HG02571 (cell line): ENCODE measurements around the gene SLIT1.

Experiments used
- ATAC-seq: cut with Tn5 transposase; IDR thresholded peaks from one replicate; pipeline ENCODE4 v1.9.1; 2021; ENCODE audit warnings: mild to moderate bottlenecking, moderate library complexity; ENCODE audit not compliant: unreplicated experiment

SLIT1 gene

DNA sequence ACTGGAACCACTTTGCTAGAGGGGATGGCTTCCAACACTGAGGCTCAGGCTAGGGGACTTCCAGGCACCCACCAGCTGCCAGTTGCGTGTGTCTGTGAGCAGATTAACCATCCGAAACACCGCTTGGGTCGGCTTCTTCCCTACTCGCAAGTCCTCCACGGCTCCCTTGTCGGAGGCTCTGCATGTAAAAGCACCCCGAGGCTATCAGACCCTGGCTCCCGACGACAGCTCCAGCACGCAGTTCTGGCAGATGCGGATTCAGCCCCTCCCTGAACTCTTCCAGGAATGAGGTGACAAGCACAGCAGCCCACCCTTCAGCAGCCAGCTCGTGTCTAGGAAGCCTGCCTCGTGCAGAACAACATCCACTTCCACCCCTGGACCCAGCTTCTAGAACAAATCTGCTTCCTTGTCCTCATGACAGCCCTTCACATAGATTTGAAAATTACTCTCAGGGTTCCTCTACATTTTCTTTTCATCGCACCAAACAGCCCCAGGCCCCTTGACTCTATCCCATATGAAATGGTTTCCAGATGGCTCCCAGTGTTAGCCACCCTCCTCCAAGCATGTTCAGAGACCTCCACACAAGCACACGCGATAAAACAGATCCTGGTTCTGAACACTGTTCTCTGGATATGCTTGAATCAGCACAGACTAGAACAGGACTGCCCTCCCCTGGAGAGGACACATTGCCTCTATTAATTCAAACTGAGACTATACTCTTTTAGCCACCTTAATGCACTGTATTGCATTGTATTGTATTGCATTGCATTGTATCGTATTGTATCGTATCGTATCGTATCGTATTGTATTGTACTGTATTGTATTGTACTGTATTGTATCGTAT lies 44.6 kb downstream of the SLIT1 start:
- ATAC-seq: no peak

DNA sequence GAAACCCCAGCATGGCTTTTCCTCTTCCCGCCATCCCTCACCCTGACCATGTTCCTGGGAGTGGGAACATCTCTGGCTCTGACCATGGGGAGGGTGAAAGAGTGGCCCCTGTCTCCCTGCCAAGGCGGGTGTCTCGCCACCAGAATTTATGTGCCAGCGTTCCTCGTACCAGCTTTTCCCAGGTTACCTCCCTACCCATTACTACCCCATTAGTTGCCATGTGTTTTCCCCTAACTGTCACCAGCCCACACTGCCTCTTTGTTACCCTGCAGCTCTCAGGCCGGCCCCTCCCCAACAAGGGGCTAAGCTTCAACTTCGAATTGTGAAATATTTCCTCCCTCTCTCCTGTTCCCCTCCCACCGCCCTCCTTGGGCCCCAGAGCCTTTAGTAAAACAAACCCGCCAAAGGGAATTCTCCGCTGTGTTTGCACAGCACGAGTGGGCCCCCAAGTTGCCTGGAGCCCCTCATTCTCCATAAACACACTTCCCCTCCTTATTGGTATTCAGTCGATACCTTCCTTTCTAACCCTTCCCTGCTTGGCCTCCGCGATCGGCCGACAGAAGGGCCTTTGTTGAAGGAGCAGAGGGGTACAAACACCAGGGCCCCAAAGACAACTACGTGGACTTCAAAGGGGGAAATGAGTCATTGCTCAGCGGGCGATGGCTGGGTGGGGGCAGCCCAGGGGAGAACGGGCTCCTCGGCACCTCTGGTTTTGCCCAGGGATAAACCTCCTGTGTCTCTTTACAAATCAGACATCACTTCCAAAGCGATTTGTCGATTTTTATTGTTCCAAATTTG lies 45.5 kb downstream of the SLIT1 start:
- ATAC-seq: no peak

DNA sequence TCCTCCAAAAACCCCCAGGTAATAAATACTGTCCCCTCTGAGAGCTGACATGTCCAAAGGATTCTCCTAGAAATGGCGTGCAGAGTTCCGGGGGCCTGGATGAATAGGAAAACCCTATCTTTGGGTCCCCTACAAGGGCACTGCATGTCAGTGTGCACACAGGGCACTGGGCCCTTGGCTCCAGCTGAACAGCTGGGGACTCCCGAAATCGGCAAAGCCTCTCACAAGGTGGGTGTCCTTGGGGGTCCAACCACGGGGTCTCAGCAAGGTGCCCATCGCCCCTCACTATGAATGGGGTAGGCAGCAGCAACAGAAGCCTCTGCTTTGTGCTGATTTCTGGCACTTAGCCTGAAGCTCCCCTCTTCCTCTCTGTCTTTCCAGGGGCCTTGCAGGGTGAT lies 46.1 kb downstream of the SLIT1 start:
- ATAC-seq: no peak

DNA sequence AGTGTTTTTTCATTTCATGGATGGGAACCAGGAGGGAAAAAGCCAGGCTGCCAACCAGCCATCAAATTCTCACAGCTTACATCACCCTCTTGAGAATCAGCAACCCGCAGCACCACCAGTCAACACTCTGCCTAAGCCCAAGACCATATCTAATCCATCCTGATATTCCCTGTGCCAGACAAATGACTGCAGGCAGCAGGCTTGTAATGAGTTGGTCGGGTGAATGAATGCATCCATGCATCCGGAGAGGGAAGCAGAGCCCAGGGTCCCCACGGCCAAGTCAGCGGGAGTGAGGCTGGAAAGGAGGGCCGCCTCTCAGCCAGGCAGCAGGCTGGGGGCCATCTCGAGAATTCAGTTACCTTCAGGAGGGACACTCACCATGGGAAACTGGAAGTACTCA lies 46.9 kb downstream of the SLIT1 start:
- no peak for ATAC-seq

- no peak for ATAC-seq
Observed at GRCh38 chr10:97138174-97138573, 47.6 kb downstream of the SLIT1 start.

- ATAC-seq: no peak
Observed at GRCh38 chr10:97136756-97137155, 49.0 kb downstream of the SLIT1 start.

GRCh38 chr10:97135464-97135863 lies 50.3 kb downstream of the SLIT1 start:
- no peak for ATAC-seq

- no peak for ATAC-seq
Observed at GRCh38 chr10:97134983-97135382, 50.8 kb downstream of the SLIT1 start.

DNA sequence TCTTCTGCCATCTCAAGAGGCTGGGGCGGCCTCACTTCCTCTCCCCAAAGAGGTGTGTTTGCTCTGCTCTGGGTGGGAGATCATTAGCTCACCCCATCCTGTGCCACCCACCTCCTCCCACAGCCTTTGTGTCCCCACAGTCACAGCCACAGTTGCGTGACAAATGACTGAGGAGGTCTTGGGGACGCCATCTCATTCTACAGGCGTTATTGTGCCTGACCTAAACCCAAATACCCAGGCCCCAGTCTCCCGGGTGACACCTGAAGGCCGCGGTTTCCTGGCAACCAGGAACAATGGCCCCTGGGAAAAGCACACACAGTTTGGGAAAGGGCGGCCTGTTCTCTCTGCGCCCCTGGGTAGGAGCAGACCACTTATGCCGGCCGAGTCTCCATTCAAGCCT lies 51.6 kb downstream of the SLIT1 start:
- no peak for ATAC-seq

- ATAC-seq: no peak
Observed at GRCh38 chr10:97132273-97132672, 53.5 kb downstream of the SLIT1 start.

DNA sequence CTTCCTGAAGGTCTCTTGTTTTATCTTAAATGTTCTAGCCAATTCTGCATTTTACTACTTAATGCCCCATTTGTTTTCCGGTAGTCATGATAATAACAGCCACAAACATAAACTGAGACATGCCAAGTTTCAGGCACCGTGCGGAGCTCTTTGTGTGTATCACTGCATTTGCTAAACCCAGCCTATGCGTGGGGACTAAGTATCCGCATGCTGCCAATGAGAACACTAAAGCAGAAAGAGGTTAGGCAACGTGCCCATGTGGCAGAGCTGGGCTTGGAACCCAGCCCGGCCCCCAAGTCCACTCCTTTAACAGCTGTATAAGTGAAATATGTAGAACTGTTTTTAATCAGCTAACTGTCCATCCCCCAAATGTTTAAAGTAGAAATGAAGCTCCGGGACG lies 54.1 kb downstream of the SLIT1 start:
- no peak for ATAC-seq

- ATAC-seq: no peak
Observed at GRCh38 chr10:97131181-97131628, 54.6 kb downstream of the SLIT1 start.

DNA sequence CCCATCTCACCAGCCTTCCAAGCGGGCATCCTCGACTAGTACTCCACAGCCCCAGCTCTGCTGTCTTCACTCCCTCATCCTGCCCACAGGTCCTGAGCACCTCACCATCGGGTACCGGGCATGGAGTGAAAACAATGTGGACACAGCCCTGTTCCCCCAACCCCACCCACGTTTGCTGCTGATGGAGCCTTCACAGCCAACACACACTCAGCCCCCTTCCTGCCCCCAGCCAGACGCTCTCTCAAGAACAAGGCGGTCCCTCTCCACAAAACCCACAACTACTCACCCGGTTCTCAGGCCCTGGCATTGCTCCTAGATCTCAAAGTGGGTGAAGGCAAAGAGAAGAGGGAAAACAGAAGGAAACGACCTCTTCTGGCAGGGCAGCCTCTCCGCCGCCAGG lies 56.1 kb downstream of the SLIT1 start:
- ATAC-seq: no peak

DNA sequence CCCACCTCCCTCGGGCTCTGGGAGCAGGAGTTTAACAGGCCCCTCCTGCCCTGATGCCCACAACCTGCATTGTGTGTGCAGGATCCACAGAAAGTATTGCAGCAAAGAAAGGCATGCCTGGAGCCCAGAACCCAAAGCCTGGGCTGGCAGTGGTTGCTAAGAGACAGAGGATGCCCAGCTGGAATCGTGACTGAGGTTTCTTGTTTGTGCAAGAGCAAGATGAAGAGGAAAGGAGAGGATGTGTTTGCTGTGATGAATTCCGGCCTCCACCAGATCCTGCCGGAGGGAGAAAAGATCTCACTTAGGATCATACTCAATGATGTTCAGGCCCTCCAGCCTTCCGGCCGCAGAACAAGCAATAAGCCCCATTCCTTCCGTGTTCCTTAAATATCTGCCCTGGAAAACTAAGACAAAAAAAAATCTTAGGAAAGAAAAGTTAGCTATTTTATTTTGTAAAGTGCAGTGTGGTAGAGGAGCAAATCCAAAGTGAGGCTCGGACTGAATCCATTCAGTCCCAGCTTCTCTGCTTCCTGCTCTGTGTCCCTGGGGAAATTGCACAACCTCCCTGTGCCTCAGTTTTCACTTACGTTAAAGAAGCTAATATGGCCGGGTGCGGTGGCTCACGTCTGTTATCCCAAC lies 57.1 kb downstream of the SLIT1 start:
- no peak for ATAC-seq

DNA sequence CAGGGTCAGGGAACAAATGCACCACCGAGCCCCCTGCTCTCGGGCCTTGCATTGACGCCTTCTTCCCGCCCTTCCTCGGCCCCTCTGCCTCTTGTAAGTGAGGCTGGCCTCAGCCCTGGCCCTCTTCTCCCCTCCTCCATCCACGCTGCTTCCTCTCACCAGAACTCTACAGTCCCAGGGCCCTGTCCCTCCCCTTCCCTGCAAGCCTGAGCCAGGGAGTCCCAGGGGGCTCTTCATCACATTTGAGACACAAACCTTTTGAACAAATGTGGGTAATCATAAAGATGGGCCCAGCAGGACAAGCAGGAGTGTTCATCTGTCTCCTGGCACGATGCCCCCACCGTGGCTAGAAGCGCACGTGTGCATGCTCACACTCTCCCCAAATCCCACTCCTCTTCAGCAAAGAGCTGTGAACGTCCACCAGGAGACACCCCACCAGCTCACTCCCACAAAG lies 57.7 kb downstream of the SLIT1 start:
- ATAC-seq: no peak

GRCh38 chr10:97127509-97127908 lies 58.2 kb downstream of the SLIT1 start:
- no peak for ATAC-seq

DNA sequence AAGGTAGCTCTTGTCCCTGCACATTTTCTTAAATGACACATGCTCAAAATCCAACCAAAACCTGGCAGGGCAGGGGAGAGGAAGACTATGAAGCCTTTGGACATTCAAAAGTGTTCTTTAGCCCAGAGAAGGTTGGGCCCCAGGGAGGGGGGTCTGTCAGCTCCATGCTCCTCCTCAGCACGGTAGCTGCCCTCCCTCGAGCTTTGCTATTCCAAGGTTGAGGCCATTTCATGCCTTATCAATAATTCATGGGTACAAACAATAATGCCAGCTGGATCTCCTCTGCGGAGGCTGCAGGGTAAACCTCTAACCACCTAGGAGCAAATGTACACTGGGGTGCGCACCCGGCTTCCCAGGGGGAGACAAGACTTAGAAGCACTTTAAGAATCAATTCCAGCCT lies 61.5 kb downstream of the SLIT1 start:
- ATAC-seq: no peak

DNA sequence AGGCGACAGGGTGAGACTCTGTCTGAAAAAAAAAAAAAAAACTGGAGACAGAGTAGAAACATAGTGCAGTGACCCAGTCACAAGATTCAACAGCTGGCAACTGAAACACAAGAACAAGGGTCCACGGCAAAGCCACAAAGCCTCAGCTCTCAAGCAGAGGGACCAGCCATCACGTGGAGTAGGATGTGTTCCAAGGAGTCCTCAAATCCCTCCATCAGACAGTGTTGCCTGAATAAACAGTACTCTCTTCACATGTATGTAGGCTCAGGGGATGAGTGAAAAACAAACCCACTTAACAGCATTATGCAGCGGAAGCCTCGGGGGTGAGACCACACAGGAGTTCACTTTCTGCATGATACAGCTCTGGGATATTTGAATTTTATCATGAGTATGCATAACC lies 62.0 kb downstream of the SLIT1 start:
- no peak for ATAC-seq

- ATAC-seq: no peak
Observed at GRCh38 chr10:97121041-97121440, 64.7 kb downstream of the SLIT1 start.

- no peak for ATAC-seq
Observed at GRCh38 chr10:97120370-97120769, 65.4 kb downstream of the SLIT1 start.

DNA sequence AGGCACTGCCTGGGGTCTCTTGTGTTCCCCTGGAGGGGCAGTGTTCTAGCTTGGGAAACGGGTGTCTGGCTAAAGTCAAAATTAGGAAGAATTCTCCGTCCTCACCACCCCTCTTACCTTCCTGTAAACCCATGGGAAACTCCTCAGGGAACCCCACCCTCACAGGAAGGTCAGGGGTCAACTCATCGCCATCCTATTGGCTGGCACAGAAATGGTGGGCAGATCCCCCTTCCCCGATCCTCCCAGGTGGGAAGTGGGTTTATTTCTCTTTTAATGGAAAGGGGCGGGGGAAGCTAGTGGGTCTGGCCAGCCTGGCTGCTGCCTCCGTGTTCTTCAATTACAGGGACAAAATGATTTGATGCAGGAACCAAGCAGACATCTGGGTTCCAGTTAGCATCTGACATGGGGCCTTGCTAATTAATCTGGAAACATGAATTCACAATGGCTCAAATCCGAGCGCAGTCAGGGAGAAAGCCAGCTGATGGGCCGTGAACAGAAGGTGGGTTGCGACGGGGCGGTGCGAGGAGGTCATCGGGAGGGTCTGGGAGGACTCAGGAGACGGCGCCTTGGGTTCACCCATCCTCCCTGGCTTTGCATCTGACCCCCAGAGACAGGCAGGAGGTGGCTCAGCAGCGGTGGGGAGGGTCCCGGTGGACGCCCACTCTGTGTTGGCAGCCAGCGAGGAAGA lies 66.6 kb downstream of the SLIT1 start:
- no peak for ATAC-seq
